NAMALWA (cell line): ENCODE measurements around the gene TUBD1.
A peak's percentile ranks its signal among the peaks of the same experiment; 100 is the strongest.
"Not testable (repeated sequence)": the region's sequence is repeated elsewhere in the genome, so short reads cannot be mapped to it uniquely, and the experiment has no call there.

ENCODE experiments used
- DNase-seq: peaks from one replicate; pipeline ENCODE4 v3.0.0-alpha.2; 2015; ENCODE audit warnings: low spot score

Gene TUBD1

DNA sequence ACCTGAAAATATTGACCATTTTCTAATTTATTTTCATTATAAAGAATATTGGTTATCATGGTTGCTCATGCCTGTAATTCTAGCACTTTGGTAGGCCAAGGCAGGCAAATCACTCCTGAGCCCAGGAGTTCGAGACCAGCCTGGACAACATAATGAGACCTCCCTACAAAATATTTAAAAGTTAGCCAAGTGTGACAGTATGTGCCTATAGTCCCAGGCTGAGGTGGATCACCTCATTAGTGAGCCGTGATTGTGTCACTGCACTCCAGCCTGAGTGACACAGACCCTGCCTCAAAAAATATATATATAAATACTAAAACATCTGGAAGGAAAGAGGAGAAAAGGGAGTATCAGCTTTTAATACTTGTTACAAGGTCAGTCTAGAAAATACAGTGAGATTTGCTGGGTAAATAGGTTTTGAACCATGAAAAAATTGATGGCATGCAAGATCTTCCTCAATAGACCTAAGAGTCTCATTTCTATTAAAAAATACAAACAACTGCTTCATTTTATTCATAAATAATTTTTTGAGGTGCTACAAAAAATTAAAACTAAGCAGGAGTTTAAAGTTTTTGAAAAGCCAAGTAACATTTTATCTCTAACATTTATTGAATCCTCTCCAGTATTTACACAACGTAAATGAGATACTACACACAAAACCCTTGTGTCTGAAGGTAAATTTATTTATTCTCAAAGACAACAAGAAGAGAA lies 47.7 kb downstream of the TUBD1 start:
- no peak for DNase-seq

GRCh38 chr17:59842901-59843652 lies 49.7 kb downstream of the TUBD1 start:
- DNase-seq = no peak

- DNase-seq = not testable (repeated sequence)
Measured at GRCh38 chr17:59841882-59842263, 50.9 kb downstream of the TUBD1 start.

- not testable (repeated sequence) for DNase-seq
Measured at GRCh38 chr17:59841091-59841881, 51.5 kb downstream of the TUBD1 start.

- DNase-seq = no peak
Measured at GRCh38 chr17:59840329-59841090, 52.2 kb downstream of the TUBD1 start.

DNA sequence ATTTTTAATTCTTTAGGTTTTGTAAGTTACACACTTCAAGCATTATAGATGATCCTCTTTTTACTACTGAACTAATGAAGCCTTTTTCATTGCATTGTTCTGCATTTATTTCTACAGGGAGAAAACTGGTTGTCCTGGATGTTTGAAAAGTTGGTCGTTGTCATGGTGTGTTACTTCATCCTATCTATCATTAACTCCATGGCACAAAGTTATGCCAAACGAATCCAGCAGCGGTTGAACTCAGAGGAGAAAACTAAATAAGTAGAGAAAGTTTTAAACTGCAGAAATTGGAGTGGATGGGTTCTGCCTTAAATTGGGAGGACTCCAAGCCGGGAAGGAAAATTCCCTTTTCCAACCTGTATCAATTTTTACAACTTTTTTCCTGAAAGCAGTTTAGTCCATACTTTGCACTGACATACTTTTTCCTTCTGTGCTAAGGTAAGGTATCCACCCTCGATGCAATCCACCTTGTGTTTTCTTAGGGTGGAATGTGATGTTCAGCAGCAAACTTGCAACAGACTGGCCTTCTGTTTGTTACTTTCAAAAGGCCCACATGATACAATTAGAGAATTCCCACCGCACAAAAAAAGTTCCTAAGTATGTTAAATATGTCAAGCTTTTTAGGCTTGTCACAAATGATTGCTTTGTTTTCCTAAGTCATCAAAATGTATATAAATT lies 53.0 kb downstream of the TUBD1 start:
- no peak for DNase-seq

DNA sequence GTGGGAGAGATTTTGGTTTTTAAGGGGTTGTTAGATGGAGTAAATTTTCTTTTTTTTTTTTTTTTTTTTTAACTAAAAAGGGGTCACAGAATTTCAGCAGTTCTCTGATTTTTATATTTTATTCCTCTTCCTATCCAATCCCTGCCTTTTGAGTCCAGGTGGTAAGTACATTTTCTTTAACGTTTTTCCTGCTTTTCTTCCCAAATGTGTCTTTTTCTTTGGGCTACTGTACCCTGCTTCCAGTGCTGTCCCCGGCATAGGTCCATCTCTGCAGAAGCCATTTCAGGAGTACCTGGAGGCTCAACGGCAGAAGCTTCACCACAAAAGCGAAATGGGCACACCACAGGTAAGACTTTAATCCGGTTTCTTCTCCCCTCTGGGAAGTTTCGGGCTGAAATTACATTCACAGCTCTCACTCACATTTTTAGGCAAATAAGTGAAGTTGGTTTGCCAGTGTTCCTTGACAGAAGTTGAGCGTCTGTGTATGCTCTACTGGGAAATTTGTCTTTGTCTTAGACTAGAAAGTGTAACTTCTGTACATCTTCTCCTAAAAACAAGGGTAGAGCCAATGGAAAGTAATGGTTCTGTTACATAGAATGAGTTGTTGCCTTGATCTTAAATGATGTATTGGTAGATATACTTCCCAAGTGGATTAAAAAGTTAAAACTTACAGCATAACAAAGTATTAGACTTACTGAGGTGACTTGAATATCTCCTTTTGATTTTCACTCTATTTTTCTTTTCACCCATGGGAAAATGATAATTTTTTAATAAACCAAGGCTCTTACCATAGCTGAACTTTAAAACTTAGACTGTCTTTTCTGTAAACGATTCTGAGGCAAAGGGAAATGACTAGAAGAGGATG lies 54.5 kb downstream of the TUBD1 start:
- peak; percentile 50 for DNase-seq

DNA sequence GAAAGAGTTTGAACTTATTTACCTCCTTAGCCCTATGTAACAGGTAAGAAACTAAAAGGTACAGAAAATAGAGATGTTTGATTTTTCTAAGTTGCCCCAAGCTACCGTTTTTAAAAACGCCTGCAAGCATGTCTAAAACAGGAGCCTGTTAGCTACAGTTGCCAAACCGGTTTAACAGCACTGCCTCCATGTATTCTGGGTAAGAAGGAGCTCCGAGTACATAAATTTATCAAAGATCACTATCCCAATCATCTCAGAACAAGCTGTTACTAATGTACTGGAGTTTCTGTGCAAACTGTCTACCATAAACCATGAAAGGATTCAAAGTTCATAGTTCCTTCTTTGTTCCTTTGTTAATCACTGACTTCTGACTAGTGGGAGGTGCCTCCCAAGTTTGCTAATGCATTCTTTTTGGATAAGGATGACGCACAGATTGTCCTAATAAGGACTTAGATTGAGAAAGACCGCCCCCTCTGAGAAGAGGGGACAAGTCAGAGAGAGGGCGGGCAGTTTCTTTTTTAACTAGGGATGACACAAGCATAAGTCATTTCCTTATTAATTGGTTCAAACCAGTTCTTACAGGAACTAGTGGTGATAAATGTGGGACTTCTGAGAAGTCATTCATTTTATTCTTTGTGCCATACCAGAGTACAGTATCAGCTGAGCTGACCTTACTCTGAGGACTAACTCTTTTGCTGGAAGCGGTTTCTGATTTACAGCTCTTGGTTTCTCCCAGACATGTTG lies 55.3 kb downstream of the TUBD1 start:
- peak; percentile 94 for DNase-seq

- no peak for DNase-seq
Measured at GRCh38 chr17:59832883-59833379, 59.8 kb downstream of the TUBD1 start.

DNA sequence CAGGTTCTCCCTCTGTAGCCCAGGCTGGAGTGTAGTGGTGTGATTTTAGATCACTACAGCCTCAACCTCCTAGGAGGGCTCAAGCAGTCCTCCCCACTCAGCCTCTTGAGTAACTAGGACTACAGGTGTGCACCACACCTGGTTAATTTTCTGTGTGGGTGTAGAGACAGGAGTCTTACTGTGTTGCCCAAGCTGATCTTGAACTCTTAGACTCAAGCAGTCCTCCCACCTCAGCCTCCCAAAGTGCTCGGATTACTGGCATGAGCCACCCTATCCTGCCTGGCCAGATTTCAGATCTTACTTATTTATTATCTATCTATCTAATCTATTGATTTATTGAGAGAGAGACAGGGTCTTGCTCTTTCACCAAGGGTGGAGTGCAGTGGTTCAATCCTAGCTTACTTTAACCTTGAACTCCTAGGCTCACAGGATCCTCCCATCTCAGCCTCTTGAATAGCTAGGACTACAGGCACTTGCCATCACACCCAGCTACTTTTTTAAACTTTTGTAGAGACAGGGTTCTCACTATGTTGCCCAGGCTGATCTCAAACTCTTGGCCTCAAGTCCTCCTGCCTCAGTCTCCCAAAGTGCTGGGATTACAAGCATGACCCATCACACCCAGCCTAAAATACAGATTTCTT lies 61.8 kb downstream of the TUBD1 start:
- DNase-seq = peak; percentile 27

- no peak for DNase-seq
Measured at GRCh38 chr17:59830007-59830630, 62.6 kb downstream of the TUBD1 start.

DNA sequence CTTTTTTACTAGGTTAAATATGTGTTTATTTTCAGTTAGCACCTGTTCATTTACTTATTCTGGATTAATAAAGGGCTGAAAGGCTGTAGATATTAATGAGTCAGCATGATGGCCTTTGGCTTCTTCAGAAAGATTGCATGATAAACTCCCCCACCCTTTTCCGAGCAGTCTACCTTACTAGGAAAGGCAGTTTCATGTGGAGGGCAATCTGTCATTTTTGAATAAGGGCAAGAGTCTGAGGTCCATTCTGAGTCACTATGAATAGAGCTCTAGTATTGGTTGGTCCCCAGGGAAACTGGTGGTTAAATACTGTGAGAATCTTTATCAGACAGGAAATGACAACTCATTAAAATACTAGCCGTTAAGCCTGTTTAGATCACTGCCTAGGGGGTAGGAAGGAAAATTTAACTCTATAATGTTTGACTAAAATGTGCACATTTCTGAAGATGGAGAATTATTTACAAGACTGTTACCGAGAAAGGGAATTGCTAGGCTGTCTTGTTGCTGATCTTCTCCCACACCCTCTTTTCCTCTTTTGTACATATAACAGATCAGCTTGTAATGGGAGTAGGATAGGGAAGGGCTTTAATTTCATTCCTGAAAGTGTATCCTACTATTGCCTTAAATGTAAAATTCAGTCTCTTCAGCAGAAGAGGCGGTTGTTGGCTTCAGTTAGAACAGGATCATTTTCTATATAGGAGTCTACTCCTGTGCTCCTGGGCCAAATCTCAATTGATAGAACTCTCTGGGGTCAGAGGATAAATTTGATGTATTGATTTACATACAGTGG lies 63.3 kb downstream of the TUBD1 start:
- DNase-seq = peak; percentile 97

GRCh38 chr17:59828819-59829216 lies 63.9 kb downstream of the TUBD1 start:
- not testable (repeated sequence) for DNase-seq

- no peak for DNase-seq
Measured at GRCh38 chr17:59828478-59828760, 64.3 kb downstream of the TUBD1 start.

DNA sequence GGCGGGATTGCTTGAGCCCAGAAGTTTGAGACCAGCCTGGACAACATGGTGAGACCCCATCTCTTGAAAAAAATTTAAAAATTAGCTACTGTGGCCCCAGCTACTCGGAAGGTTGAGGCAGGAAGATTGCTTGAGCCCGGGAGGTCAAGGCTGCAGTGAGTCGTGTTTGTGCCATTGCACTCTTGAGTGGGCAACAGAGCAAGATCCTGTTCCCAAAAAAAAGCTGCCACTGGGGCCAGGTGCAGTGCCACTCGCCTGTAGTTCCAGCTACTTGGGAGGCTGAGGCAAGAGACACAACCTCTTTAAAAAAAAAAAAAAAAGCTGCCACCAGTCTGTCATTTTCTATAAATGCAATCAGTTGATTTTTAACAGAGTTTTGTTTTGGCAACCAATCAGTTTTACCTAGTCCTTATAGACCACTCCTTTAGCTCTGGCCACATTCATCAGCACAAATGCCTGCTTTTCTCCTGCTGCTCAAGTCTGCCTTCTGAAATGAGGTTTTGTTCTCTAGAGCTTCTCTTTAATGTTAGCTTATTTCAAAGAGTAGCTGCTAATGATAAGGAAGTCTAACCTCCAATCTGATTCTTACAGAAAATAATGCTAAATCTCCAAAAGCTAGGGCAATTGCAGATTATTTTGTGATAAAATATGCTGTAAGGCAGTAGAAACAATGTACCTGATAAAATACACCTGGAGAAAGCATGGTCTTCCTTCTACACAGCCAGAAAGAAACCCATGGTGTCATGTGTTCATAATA lies 64.8 kb downstream of the TUBD1 start:
- peak; percentile 64 for DNase-seq

DNA sequence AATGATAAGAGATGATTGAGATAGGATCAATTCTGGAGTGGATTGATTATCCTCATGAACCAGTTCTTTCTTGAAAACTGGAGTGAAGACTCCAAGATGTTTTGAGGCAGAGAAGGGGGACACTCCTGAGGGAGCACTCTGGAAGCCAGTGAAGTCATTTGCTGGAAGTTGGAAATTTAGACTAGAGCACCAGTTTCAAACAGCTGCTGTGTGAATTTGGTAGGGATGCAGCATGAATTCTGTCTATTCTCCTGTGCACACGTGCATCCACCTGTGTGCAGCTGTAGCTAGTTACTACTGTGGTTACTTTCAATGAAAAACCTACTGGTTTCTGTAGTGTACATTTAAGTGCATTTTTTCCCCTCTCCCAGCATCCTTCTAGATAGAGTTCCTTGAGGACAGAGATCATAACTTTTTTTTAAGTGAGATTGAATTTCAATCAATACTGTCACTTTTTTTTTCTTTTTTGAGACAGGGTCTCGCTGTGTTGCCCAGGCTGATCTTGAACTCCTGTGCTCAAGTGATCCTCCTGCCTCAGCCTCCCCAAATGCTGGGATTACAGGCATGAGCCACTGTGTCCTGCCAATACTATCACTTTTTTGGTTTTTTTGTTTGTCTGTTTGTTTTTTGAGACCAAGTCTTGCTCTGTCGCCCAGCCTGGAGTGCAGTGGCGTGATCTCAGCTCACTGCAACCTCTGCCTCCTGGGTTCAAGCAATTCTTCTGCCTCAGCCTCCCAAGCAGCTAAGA lies 65.9 kb downstream of the TUBD1 start:
- DNase-seq = no peak
